Measurements from ENCODE around the gene GPD2.

GPD2 gene

DNA sequence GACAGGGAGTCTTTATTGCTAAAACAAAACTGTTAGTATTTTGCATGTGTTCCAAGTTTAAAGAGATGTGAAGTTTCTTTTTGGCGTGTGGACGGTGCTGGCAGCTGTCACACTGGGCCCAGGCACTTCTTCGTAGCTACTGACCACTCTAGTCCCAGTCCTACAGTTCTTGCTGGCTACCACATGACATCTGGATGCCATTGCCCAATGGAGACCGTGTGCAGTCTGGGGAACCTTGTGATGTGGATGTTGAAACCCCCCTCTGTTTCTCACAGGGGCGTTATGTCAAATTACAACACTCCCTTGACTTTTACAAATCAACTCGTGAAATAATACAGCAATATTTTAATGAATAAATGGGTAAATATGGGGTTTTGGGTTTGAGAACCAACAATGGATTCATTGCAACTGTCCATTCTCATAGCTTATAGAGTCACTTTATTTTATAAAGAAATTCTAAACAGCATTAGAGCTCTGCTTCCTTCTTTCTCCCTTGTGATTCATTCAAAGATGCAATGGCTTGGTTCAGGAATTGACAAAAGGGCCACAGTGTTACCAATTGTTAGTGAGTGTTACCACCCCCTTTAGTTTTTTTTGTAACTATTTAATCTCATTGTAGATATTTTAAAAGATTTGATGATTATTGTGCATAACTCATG, 1.2 kb downstream of the GPD2 start:
- DNase-seq: no peak

GRCh38 chr2:156437931-156438410, 1.8 kb downstream of the GPD2 start:
- no peak for DNase-seq

DNA sequence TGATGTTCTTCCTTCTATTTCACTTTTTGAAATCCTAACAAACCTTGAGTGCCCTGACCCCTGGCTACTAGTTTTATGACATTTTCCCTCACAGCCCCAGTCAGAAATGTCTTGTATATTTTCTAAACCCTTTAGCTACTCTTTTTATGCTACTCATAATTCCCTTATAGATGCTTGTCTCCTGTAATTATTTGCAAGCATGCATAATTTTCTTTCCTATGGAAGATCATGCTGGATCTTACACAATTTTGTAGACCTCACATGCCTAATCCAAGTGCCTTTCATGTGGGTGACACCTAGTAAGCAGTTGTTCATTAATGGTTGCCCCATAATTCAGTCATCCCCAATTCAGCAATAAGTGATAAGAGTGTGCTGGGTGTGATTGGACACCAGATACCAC, 6.9 kb downstream of the GPD2 start:
- no peak for DNase-seq

- no peak for DNase-seq
These were observed 9.4 kb downstream of the GPD2 start for GRCh38 chr2:156445296-156446220.

DNA sequence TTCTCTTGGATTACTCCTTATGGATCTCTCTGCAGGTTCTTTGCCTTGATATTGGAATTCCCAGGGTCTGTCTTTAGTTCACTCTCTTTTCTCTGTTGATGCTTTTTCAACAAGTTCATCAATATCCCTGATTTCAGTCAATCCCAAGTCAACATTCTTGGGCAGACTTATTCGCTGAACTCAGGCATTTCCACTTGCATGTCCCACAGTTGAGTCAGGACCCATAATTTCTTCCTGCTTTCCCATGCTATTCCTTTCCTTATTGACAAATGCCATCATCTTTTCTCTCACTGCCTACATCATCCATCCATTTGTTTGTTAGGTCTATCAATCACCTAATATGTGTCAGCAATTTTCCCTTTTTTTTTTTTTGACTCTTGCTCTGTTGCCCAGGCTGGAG, 11.6 kb downstream of the GPD2 start:
- no peak for DNase-seq

DNA sequence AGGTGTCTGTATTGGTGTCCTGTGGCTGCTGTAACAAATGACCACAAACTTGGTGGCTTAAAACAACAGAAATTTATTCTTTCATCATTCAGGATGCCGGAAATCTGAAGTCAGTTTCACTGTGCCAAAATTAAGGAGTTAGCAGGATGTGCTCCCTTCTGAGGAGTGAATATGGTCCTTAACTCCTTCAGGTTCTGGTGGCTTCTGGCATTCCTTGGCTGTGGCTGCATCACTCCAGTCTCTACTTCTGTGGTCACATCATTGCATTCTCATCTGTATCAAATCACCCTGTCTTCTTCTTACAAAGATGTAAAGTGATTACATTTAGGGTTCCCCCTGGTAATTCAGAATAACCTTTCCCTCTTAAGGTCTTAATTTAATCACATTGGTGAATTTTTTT, 12.6 kb downstream of the GPD2 start:
- no peak for DNase-seq

GRCh38 chr2:156452971-156453370, 16.8 kb downstream of the GPD2 start:
- no peak for DNase-seq

- DNase-seq: no peak
These were observed 19.3 kb downstream of the GPD2 start for GRCh38 chr2:156455361-156455975.

DNA sequence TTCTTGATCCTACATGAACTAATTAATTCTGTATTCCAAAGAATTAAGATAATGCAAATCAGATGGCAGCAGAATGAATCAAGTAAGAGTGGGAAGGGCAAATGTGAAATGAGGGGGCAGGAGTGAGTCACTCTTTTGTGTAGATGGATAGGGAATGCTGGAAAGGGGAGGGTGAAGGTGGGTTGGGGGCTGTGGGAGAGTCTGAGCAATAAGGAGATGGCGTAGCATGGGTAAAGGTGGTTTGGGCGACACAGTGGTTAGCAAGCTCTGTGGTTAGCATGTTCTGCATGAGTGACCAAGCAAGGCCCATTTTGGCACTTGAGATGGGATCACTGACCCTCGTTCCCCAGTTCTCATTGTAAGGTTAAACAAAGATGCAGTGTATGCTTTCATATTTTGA, 20.4 kb downstream of the GPD2 start:
- no peak for DNase-seq

DNA sequence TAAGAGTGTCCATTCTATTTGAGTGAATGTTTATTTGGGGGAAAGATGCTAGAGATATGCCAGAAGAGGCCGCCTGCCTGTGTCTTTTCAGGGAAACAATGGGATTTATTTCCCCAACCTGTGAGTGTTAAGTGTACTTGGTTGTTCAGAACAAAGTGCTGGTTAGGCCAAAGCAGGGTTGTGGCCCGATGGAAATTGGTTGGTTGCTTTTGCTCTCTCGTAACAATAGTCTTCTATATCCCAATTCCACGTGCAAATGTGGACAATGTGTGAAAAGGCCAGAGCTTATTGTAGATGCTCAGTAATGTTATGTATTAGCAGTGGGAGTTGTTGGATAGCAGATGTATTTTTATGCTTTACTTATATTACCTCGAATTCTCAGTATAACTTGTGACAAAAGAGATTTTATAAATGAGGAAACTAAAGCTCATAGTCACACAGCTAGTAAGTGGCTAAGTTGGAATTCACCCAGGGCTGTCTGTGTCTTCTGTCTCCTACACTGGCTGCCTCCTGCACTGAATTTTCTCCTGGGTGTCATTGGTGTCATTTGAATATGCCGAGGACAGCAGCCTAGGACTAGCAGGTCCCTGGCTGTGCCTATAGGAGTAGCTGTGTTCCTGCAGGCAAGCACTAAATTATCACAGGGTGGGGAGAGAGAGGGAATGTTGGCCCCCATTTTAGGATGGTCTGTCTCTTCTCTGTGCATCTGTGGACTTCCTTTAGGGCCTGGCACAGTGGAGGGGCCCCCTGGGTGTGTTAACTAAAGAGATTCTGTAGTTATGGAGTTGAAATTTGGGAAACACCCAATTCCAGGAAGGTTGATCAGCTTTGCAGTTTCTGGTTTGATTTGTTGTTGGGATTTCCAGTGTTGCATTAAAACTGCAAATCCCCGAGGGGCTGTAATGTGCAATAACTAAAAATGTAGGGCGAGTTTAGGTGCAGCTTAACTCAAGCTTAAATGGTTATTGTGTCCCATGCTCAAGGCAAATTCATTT, 21.6 kb downstream of the GPD2 start:
- no peak for DNase-seq

DNA sequence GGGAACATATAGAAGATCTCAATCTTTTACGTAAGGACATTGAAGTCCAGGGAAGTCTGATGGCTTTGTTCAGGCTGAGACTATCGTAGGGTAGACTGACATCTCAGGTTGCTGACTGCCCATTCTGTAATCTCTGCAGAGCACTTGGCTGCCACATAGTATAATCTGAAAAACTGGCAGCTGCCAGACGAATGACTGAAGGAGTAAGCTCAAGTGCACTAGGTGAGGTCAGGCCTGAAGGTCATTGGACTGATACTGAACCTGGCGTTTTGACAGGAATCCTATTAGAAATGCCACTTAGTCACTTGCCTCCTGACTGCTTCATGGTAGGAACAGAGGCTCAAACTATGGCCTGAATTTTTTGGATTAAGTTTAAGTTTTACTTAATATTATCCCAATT, 23.5 kb downstream of the GPD2 start:
- no peak for DNase-seq

- DNase-seq: no peak
These were observed 27.9 kb downstream of the GPD2 start for GRCh38 chr2:156464106-156464505.

- DNase-seq: no peak
These were observed 29.4 kb downstream of the GPD2 start for GRCh38 chr2:156465573-156465972.

GRCh38 chr2:156466739-156467405, 30.7 kb downstream of the GPD2 start:
- no peak for DNase-seq

DNA sequence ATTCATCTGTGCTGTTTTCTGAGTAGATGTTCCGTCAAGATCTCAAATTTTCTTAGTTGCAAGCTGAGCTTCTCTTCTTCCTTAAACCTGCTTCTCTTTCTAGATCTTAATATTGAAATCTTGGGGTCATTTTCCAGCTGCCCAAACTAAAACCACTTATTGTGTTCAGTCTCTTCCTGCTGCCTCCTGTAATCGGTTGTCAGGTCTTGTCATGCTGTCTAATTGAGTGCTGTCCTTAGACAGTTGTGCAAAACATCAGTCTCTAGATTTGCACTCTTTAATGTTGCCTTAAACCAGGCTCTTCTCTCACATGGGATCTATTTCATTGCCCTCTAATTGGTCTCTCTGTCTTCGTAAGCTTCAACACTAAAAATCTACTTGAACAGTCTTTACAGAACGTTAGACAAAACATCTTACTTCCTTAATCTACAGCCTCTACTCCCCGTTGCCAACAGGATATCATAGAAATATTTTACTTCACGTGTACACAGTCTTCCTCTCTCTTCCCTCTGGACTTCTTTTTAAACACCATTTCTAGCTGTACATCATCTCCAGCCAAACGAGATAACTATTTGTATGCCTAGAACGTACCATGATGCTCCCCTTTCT, 34.9 kb downstream of the GPD2 start:
- DNase-seq: no peak

- no peak for DNase-seq
These were observed 35.6 kb downstream of the GPD2 start for GRCh38 chr2:156471762-156472161.

- DNase-seq: no peak
These were observed 36.5 kb downstream of the GPD2 start for GRCh38 chr2:156472686-156473085.

GRCh38 chr2:156473445-156473844, 37.3 kb downstream of the GPD2 start:
- DNase-seq: no peak

GRCh38 chr2:156474401-156474800, 38.2 kb downstream of the GPD2 start:
- DNase-seq: no peak

- DNase-seq: no peak
These were observed 40.1 kb downstream of the GPD2 start for GRCh38 chr2:156476021-156476849.

GRCh38 chr2:156476850-156477206, 40.6 kb downstream of the GPD2 start:
- peak; percentile 5 for DNase-seq

Measured in stimulated activated CD4-positive, alpha-beta T cell treated with anti-CD3 and anti-CD28 coated beads, Interleukin-15, amount 100 ng/mL, for 24 hours (primary cell).